ENCODE data around the gene SMTN.

SMTN gene

DNA sequence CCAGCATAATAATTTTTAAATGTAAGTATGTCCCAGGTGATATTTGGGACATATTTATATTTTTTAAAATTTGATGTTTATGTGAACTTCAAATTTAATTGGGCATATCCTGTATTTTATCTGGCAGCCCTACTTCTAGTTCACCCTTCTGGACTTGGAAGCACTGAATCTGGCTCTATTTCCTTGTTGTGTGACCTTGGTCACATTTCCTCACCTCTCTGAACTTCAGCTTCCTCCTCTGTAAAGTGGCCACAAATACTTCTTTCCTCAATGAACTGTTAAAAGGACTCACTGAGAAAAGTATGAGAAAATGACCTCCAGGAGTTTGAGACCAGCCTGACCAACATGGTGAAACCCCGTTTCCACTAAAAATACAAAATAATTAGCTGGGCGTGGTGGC is 70.8 kb downstream of the SMTN start:
- DNase-seq (ENCODE audit: insufficient read length): no peak
- FAIRE-seq: no peak

GRCh38 chr22:31153357-31153756 is 72.2 kb downstream of the SMTN start:
- TF ChIP-seq TAF1 (IDR thresholded peaks at IDR 0.05; ENCODE audit: borderline replicate concordance, low read depth, low read length) (no peak), POLR2A (IDR thresholded peaks at IDR 0.05; ENCODE audit: low read depth, low read length) (no peak), POLR2AphosphoS5 (IDR thresholded peaks at IDR 0.05; ENCODE audit: low read depth, low read length) (no peak)
- FAIRE-seq (no peak), DNase-seq (ENCODE audit: insufficient read length) (no peak)

More for the DNA sequence above, 70.8 kb downstream of the SMTN start:
- TF ChIP-seq POLR2AphosphoS5 (IDR thresholded peaks at IDR 0.05; ENCODE audit: low read depth, low read length) (no peak), POLR2A (IDR thresholded peaks at IDR 0.05; ENCODE audit: low read depth, low read length) (no peak), TAF1 (IDR thresholded peaks at IDR 0.05; ENCODE audit: borderline replicate concordance, low read depth, low read length) (no peak)
